AG04449 (cell line): ENCODE data around the gene LVRN.

Source experiments
- CTCF ChIA-PET: fragments of 350-600 bp; formaldehyde crosslinking; extraction: SDS; loops from one replicate; lab custom pipeline; 2021; ENCODE audit warnings: antibody characterized with exemption; lab: Yijun Ruan, JAX
- POLR2A ChIA-PET: fragments of 400-600, 350-600 bp; formaldehyde crosslinking; extraction: SDS; loops from one replicate; lab custom pipeline; 2020; ENCODE audit warnings: antibody characterized with exemption, inconsistent platforms; lab: Yijun Ruan, JAX
- DNase-seq: peaks from one replicate; pipeline ENCODE4 v3.0.0-alpha.2; 2010; ENCODE audit warnings: low read depth, low spot score
- H3K4me3 ChIP-seq: 2 replicates; pipeline ENCODE4 v1.5.1; 2011; ENCODE audit warnings: low read depth, mild to moderate bottlenecking, control low read depth, low read length
- TF ChIP-seq, protein P1 (sequence below): IDR thresholded peaks from one replicate; pipeline ENCODE4 v1.5.1; 2011; ENCODE audit warnings: mild to moderate bottlenecking, moderate library complexity, low read length, control low read depth, inconsistent platforms; ENCODE audit not compliant: insufficient read depth; ENCODE audit errors: missing control alignments

The LVRN gene

DNA sequence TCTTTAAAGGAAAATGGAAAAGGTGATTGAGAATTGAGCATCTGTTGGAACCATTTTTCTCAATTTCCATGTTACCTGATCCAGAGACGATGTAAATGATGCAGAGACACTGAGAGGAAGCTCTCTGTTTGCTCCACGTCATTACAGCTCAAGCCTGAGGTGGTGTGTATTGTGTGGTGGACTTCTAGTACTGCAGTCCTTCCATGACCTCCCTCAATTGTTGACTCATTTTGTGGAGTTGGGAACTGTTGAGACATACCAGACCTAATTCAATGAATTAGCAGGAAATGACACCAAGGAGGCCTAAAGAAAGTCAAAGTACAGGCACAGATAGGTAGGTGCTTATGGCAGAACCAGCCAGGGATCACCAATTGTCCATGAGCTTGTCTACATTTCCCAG, 15.6 kb upstream of the LVRN start:
- CTCF ChIA-PET: no interaction called here

DNA sequence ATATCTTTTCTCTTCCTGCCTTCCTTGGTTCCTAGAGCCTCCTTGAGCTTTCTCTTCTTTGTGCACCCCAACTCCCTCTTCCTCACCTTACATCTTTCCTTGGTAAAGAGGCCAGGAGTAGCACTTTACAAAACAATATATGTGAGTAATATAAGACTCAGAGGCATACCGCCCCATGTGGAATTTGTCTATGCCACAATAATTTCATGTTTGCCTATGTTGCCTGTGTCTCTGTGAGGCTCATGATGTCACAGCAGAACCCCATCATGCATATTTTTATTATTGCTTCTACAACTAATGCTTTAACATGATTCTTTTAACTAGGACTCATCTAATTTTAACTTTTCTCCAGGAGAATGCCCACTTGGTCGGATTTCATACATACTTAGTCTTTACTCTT, 15.0 kb upstream of the LVRN start:
- POLR2A ChIA-PET: no interaction called here
- H3K4me3 ChIP-seq: no peak overlapping the region
- no peak for DNase-seq
- TF ChIP-seq, protein P1, sequence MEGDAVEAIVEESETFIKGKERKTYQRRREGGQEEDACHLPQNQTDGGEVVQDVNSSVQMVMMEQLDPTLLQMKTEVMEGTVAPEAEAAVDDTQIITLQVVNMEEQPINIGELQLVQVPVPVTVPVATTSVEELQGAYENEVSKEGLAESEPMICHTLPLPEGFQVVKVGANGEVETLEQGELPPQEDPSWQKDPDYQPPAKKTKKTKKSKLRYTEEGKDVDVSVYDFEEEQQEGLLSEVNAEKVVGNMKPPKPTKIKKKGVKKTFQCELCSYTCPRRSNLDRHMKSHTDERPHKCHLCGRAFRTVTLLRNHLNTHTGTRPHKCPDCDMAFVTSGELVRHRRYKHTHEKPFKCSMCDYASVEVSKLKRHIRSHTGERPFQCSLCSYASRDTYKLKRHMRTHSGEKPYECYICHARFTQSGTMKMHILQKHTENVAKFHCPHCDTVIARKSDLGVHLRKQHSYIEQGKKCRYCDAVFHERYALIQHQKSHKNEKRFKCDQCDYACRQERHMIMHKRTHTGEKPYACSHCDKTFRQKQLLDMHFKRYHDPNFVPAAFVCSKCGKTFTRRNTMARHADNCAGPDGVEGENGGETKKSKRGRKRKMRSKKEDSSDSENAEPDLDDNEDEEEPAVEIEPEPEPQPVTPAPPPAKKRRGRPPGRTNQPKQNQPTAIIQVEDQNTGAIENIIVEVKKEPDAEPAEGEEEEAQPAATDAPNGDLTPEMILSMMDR: no peak
- CTCF ChIA-PET: no interaction called here

More for the DNA sequence above, 15.6 kb upstream of the LVRN start:
- TF ChIP-seq, protein P1: no peak
- no peak overlapping the region for H3K4me3 ChIP-seq
- POLR2A ChIA-PET: no interaction called here
- DNase-seq: no peak

DNA sequence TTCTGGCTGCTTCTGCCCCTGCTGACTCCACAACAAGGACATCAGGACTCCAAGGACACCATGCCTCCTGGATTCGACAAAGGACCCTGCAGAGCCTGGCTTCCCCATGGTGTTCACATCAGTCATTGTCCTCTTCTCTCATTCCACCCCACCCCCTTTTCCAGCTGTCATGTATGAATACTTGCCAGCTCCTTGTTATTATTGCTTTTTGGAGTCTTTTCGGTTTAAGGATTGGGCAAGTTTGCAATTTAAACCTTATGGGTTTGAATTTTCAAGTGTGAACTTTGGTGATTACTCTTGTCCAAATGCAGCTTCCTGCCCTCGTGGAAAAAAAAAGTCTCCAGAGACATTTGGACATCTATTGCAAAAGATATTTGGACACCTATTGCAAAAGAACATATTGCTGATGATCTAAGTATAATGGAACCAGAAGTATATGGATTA, 14.2 kb upstream of the LVRN start:
- DNase-seq: no peak
- POLR2A ChIA-PET: no interaction called here
- no peak overlapping the region for H3K4me3 ChIP-seq
- TF ChIP-seq, protein P1: no peak
- CTCF ChIA-PET: interaction anchor here (1.2 to 1.4 kb wide), 2 partner anchors 20 to 121 kb away, joined by 3 to 4 read pairs; no protein-coding TSS in a partner anchor

DNA sequence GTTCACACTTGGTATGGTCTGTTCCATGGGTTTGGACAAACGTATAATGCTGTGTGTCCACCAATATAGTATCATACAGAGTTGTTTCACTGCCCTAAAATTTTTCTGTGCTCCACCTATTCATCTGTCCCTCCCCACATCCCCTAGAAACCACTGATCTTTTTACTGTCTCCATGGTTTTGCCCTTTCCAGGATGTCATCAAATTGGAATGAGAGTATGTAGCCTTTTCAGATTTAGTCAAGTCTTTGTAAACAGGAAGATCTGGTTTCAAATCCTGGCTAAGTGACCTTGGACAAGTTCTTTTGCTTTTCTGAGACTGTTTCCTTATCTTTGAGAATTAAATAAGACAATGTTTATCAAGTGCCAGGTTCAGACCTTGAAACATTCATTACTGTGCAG, 13.2 kb upstream of the LVRN start:
- POLR2A ChIA-PET: no interaction called here
- CTCF ChIA-PET: interaction anchor here (1.2 kb wide), 1 partner anchor 19 kb away, joined by 3 read pairs; no protein-coding TSS in a partner anchor
- no peak for DNase-seq
- TF ChIP-seq, protein P1: no peak
- no peak overlapping the region for H3K4me3 ChIP-seq

DNA sequence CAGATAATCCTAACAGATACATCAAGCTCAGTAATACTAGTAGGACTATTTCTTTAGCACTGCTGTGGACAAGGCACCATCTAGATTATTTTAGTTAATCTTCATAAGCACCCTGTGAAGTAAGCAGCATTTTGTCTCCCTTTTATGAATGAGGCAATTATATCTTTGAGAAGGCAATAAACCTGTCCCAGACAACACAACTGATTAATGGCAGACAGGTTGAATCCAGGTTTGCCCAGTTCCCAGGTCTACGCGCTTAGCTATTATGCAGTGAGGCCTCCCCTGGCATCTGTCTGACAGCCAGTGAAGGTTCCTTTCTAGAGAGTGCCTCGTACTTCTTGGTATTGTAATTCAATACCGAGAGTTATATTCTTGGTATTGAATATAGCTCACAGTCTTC, 9.7 kb upstream of the LVRN start:
- CTCF ChIA-PET: no interaction called here
- H3K4me3 ChIP-seq: no peak overlapping the region
- no peak for DNase-seq
- POLR2A ChIA-PET: no interaction called here
- TF ChIP-seq, protein P1: no peak

DNA sequence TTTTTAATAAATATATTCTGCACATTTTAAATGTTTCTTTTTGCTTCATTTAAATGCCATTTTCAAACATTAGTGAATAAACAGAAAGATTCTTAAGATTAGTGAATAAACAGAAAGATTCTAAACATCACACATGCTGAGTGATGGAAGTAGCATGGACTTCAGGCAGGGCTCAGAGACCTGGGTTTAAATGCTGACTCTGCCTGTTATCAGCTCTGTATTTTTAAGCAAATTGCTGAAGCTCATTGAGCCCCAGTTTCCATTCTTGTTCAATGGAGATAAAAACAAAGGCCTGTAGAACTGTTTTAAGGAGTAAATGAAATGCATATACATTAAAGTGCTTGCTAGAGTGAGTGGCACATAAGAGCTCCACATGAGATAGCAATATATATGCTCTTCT, 8.1 kb upstream of the LVRN start:
- TF ChIP-seq, protein P1: no peak
- no peak overlapping the region for H3K4me3 ChIP-seq
- ChIA-PET POLR2A (no interaction called here), CTCF (no interaction called here)
- DNase-seq: no peak
